HepG2 (cell line): ENCODE results near the gene IRF2. TPM values are rescaled to one million over a fixed set of nuclear protein-coding genes. Genes with fewer than 3 reads are reported as not detected.

ENCODE experiments used
- E2F1 ChIP-seq: sonication (generic); formaldehyde crosslinking; IDR thresholded peaks from 2 replicates; pipeline ENCODE4 v1.5.0; 2020; ENCODE audit warnings: missing genetic modification reagents
- GABPA ChIP-seq, 2 experiments: IDR thresholded peaks; 2 replicates each; pipeline ENCODE4 v1.6.1; 2011 to 2016; ENCODE audit warnings: low read depth in 2 of 2, low read length in 1 of 2, missing biosample characterization in 1 of 2, missing genetic modification characterization in 1 of 2
- HBP1 ChIP-seq: IDR thresholded peaks from 2 replicates; pipeline ENCODE4 v1.6.1; 2016; ENCODE audit warnings: low read depth, control low read depth
- KDM3A ChIP-seq: IDR thresholded peaks from 2 replicates; pipeline ENCODE4 v1.6.1; 2018; ENCODE audit warnings: low read depth, missing compliant biosample characterization
- NR2F6 ChIP-seq, 2 experiments: IDR thresholded peaks; 2 replicates each; pipeline ENCODE4 v1.6.1; 2016; ENCODE audit warnings: antibody characterized with exemption in 1 of 2, mild to moderate bottlenecking in 1 of 2
- NRL ChIP-seq: sonication (generic); formaldehyde crosslinking; IDR thresholded peaks from 2 replicates; pipeline ENCODE4 v1.5.0; 2020; ENCODE audit warnings: missing genetic modification reagents, mild to moderate bottlenecking, moderate library complexity, borderline replicate concordance
- POGZ ChIP-seq: sonication (generic); formaldehyde crosslinking; IDR thresholded peaks from 2 replicates; pipeline ENCODE4 v1.4.0; 2020; ENCODE audit warnings: mild to moderate bottlenecking, missing genetic modification reagents
- PRMT3 ChIP-seq: sonication (generic); formaldehyde crosslinking; IDR thresholded peaks from 2 replicates; pipeline ENCODE4 v1.8.1; 2022; ENCODE audit warnings: low read depth, mild to moderate bottlenecking, moderate library complexity, missing genetic modification reagents, borderline replicate concordance
- SRSF1 ChIP-seq: fragments of 200-400 bp; formaldehyde crosslinking; optimal IDR thresholded peaks from 2 replicates; pipeline ENCODE3; 2017; ENCODE audit warnings: mild to moderate bottlenecking, low read depth, low read length, moderate library complexity
- TAF15 ChIP-seq: fragments of 200-400 bp; formaldehyde crosslinking; IDR thresholded peaks from one replicate; pipeline ENCODE4 v1.6.1; 2018; ENCODE audit warnings: mild to moderate bottlenecking, low read depth, low read length; ENCODE audit not compliant: poor library complexity, severe bottlenecking
- TRIM22 ChIP-seq: fragments of 450-650 bp; IDR thresholded peaks from 2 replicates; pipeline ENCODE4 v1.6.1; 2017
- USF2 ChIP-seq, 2 experiments: sonication (generic) in 1 of 2; formaldehyde crosslinking in 1 of 2; IDR thresholded peaks; 2 replicates each; pipeline versions ENCODE4 v1.5.1 to v1.6.1; 2011 to 2020; ENCODE audit warnings: borderline replicate concordance in 1 of 2, low read depth in 1 of 2, low read length in 1 of 2, mild to moderate bottlenecking in 1 of 2, missing genetic modification reagents in 1 of 2, moderate library complexity in 1 of 2
- XBP1 ChIP-seq: sonication (generic); formaldehyde crosslinking; IDR thresholded peaks from 2 replicates; pipeline ENCODE4 v1.5.0; 2020; ENCODE audit warnings: missing genetic modification reagents
- ZBTB7A ChIP-seq: sonication (generic); formaldehyde crosslinking; IDR thresholded peaks from 2 replicates; pipeline ENCODE4 v1.8.0; 2022; ENCODE audit warnings: mild to moderate bottlenecking, missing genetic modification reagents
- ZFP91 ChIP-seq: sonication (generic); formaldehyde crosslinking; IDR thresholded peaks from 2 replicates; pipeline ENCODE4 v1.9.0; 2022; ENCODE audit warnings: missing genetic modification reagents, mild to moderate bottlenecking, borderline replicate concordance
- ZNF136 ChIP-seq: sonication (generic); formaldehyde crosslinking; IDR thresholded peaks from 2 replicates; pipeline ENCODE4 v1.8.1; 2022; ENCODE audit warnings: low read depth, mild to moderate bottlenecking, moderate library complexity, missing genetic modification reagents
- ZNF260 ChIP-seq: sonication (generic); formaldehyde crosslinking; IDR thresholded peaks from 2 replicates; pipeline ENCODE4 v1.4.0; 2020; ENCODE audit warnings: missing genetic modification reagents, low read depth, mild to moderate bottlenecking, borderline replicate concordance
- ZNF343 ChIP-seq: sonication (generic); formaldehyde crosslinking; IDR thresholded peaks from 2 replicates; pipeline ENCODE4 v1.4.0; 2020; ENCODE audit warnings: mild to moderate bottlenecking, missing genetic modification reagents
- ZNF652 ChIP-seq: IDR thresholded peaks from 2 replicates; pipeline ENCODE4 v1.6.1; 2016; ENCODE audit warnings: low read depth, borderline replicate concordance
- ZNF839 ChIP-seq: sonication (generic); formaldehyde crosslinking; IDR thresholded peaks from 2 replicates; pipeline ENCODE4 v1.4.0; 2020; ENCODE audit warnings: missing genetic modification reagents, mild to moderate bottlenecking, borderline replicate concordance
- ZNF878 ChIP-seq: sonication (generic); formaldehyde crosslinking; IDR thresholded peaks from 2 replicates; pipeline ENCODE4 v1.8.1; 2023; ENCODE audit warnings: mild to moderate bottlenecking, missing genetic modification reagents, moderate library complexity
- polyA plus RNA-seq, 8 experiments: library from polyadenylated mRNA; depleted of rRNA in 3 of 8; stranded (reverse) in 7 of 8; unstranded in 1 of 8; fragments of >200 nt; fragmentation: Illumina TruSeq in 4 of 8; extraction: Trizol in 4 of 8; gene quantifications; 2 replicates each; pipeline versions ENCODE4 v1.2.1 to v1.2.3, GENCODE V29; 2011 to 2016; ENCODE audit warnings: low read depth in 4 of 8, missing spikeins in 1 of 8, mixed read lengths in 1 of 8; ENCODE audit not compliant: insufficient read depth in 1 of 8
- total RNA-seq, 5 experiments: library from RNA; depleted of rRNA; stranded (reverse); fragments of >200 nt; fragmentation: Illumina TruSeq; extraction: Trizol; gene quantifications; 2 replicates each; pipeline ENCODE4 v1.2.3, GENCODE V29; 2016; ENCODE audit warnings: low read depth in 1 of 5

The IRF2 gene
- total and polyA plus RNA-seq, 2 of the 13 experiments (the other 11 are each of a cell fraction or from before 2014, with no cell fraction given) = 15.5 to 28.8 TPM

- TF ChIP-seq SRSF1 = no peak
- peak; percentile 70 for TF ChIP-seq NR2F6 (IDR thresholded peaks at IDR 0.05)
- peak; percentile 67; the same call in 1 of the 2 replicates for TF ChIP-seq NR2F6 (CRISPR knock-in tag; IDR thresholded peaks at IDR 0.05)
- TF ChIP-seq ZNF878 (CRISPR knock-in tag) = no peak
- TF ChIP-seq ZFP91 (CRISPR knock-in tag) = no peak
- no peak for TF ChIP-seq TAF15
- peak; percentile 85 for TF ChIP-seq POGZ (CRISPR knock-in tag)
- TF ChIP-seq ZNF260 (CRISPR knock-in tag) = no peak
- TF ChIP-seq ZBTB7A (CRISPR knock-in tag) = no peak
- no peak for TF ChIP-seq HBP1 (CRISPR knock-in tag)
- TF ChIP-seq GABPA (IDR thresholded peaks at IDR 0.05; ENCODE audit: low read depth, low read length) = no peak
- TF ChIP-seq GABPA (CRISPR knock-in tag; IDR thresholded peaks at IDR 0.05; ENCODE audit: low read depth) = 0 out of 2 replicates have a peak, but pooled peaks have one; percentile 17
- TF ChIP-seq TRIM22 = no peak
- no peak for TF ChIP-seq PRMT3 (CRISPR knock-in tag)
- no peak for TF ChIP-seq E2F1 (CRISPR knock-in tag)
- no peak for TF ChIP-seq ZNF343
- TF ChIP-seq XBP1 (CRISPR knock-in tag) = no peak
- TF ChIP-seq ZNF136 (CRISPR knock-in tag) = no peak
- TF ChIP-seq KDM3A = 0 out of 2 replicates have a peak, but pooled peaks have one; percentile 21
- no peak; the same call in 1 of the 2 replicates for TF ChIP-seq ZNF652 (CRISPR knock-in tag)
- no peak for TF ChIP-seq NRL (CRISPR knock-in tag)
- no peak for TF ChIP-seq ZNF839 (CRISPR knock-in tag)
- TF ChIP-seq USF2 (IDR thresholded peaks at IDR 0.05; ENCODE audit: low read depth, low read length) = no peak
- peak; percentile 20; the same call in 1 of the 2 replicates for TF ChIP-seq USF2 (CRISPR knock-in tag; IDR thresholded peaks at IDR 0.05; ENCODE audit: borderline replicate concordance)
These were observed 40.3 kb downstream of the IRF2 start (continued) for GRCh38 chr4:184434021-184434420.
